ENCODE results near the gene KCNAB2. TPM values are rescaled to one million over a fixed set of nuclear protein-coding genes. Genes with fewer than 3 reads are reported as not detected.

The KCNAB2 gene
- total RNA-seq, 2 donors from 2014 or later, result 4.7 to 6.4 TPM

DNA sequence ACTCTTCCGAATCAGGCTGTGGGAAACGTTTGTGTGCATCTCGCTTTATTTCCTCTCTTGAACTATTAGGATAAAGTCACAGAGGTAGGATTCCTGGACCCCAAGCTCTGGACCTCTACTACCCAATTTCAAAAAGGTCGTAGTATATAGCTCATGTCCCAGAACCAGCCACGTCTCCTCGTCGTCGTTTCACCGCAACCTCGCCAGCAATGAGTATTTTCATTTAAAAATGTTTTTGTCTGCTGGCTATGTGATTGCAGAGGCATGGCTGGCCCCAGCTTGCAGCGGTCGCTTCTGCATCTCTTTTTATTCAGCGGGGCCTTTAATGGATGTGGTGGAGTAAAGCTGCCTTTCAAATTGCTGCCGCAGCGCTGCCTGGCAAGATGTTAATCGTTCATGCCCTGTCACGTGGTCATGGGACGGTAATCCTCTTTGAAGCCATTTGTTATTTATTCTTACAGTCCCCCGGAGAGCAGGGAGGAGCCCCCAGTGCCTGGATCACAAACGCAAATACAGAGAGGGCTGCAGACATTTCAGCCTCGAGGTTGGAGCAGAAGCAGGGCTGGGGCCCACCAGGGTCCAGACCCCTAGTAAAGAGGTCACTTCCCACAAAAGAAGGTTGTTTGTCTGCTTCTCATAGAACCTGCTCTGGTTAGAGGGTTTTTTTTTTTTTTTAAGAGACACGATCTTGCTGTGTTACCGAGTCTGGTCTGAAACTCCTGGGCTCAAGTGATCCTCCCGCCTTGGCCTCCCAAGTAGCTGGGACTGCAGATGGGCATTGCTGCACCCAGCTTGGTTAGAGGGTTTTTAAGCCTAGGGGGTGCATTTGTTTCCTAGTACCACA lies 41.9 kb upstream of the KCNAB2 start:
- Histone ChIP-seq H3K36me3 (no peaks in the 10 kb centered on the region), H3K9ac (ENCODE audit: low read depth in 2 of 2, low read length in 2 of 2) (no peak overlapping the region)
- no peak for DNase-seq

GRCh38 chr1:6004412-6005123 lies 41.1 kb upstream of the KCNAB2 start:
- intact Hi-C loops (cut with DNase I), result no loop called here
- no peak for TF ChIP-seq CTCF (IDR thresholded peaks at IDR 0.05)
- no peak for DNase-seq
- Histone ChIP-seq H3K27ac (no peak overlapping the region), H3K27me3 (no peaks in the 10 kb centered on the region), H3K36me3 (no peaks in the 10 kb centered on the region), H3K9ac (ENCODE audit: low read depth in 2 of 2, low read length in 2 of 2) (no peak overlapping the region), H3K4me1 (no peaks in the 10 kb centered on the region), H3K9me3 (no peaks in the 10 kb centered on the region), H3K4me3 (no peak overlapping the region)

More for the DNA sequence above, 41.9 kb upstream of the KCNAB2 start:
- Histone ChIP-seq H3K4me3 (no peak overlapping the region), H3K27me3 (no peaks in the 10 kb centered on the region), H3K4me1 (no peaks in the 10 kb centered on the region), H3K9me3 (no peaks in the 10 kb centered on the region), H3K27ac (no peak overlapping the region)
- no peak for TF ChIP-seq CTCF (IDR thresholded peaks at IDR 0.05)
- intact Hi-C loops (cut with DNase I), result no loop called here

GRCh38 chr1:6005276-6005917 lies 40.3 kb upstream of the KCNAB2 start:
- Histone ChIP-seq H3K27me3 (no peaks in the 10 kb centered on the region), H3K9me3 (no peaks in the 10 kb centered on the region), H3K4me3 (no peak overlapping the region), H3K4me1 (no peaks in the 10 kb centered on the region), H3K36me3 (no peaks in the 10 kb centered on the region), H3K9ac (ENCODE audit: low read depth in 2 of 2, low read length in 2 of 2) (no peak overlapping the region), H3K27ac (no peak overlapping the region)
- no peak for TF ChIP-seq CTCF (IDR thresholded peaks at IDR 0.05)
- DNase-seq, result no peak
- intact Hi-C loops (cut with DNase I), result no loop called here

GRCh38 chr1:6006882-6007281 lies 38.8 kb upstream of the KCNAB2 start:
- Histone ChIP-seq H3K27ac (no peak overlapping the region), H3K27me3 (no peaks in the 10 kb centered on the region), H3K9ac (ENCODE audit: low read depth in 2 of 2, low read length in 2 of 2) (no peak overlapping the region), H3K4me1 (no peaks in the 10 kb centered on the region), H3K36me3 (no peaks in the 10 kb centered on the region), H3K9me3 (no peaks in the 10 kb centered on the region), H3K4me3 (no peak overlapping the region)
- no peak for DNase-seq
- TF ChIP-seq CTCF (IDR thresholded peaks at IDR 0.05), result no peak
- intact Hi-C loops (cut with DNase I), result no loop called here

GRCh38 chr1:6007318-6008083 lies 38.2 kb upstream of the KCNAB2 start:
- Histone ChIP-seq H3K4me3 (no peak overlapping the region), H3K27me3 (no peaks in the 10 kb centered on the region), H3K27ac (no peak overlapping the region), H3K9me3 (no peaks in the 10 kb centered on the region), H3K9ac (ENCODE audit: low read depth in 2 of 2, low read length in 2 of 2) (no peak overlapping the region), H3K4me1 (no peaks in the 10 kb centered on the region), H3K36me3 (no peaks in the 10 kb centered on the region)
- DNase-seq, result no peak
- intact Hi-C loops (cut with DNase I), result no loop called here
- no peak for TF ChIP-seq CTCF (IDR thresholded peaks at IDR 0.05)
